GM21515 (cell line): Measurements from ENCODE around the gene ANKRD9.
"Not testable (repeated sequence)": the region's sequence is repeated elsewhere in the genome, so short reads cannot be mapped to it uniquely, and the experiment has no call there.

Experiments
- ATAC-seq: cut with Tn5 transposase; IDR thresholded peaks from one replicate; pipeline ENCODE4 v1.9.1; 2021; ENCODE audit not compliant: unreplicated experiment

The ANKRD9 gene

DNA sequence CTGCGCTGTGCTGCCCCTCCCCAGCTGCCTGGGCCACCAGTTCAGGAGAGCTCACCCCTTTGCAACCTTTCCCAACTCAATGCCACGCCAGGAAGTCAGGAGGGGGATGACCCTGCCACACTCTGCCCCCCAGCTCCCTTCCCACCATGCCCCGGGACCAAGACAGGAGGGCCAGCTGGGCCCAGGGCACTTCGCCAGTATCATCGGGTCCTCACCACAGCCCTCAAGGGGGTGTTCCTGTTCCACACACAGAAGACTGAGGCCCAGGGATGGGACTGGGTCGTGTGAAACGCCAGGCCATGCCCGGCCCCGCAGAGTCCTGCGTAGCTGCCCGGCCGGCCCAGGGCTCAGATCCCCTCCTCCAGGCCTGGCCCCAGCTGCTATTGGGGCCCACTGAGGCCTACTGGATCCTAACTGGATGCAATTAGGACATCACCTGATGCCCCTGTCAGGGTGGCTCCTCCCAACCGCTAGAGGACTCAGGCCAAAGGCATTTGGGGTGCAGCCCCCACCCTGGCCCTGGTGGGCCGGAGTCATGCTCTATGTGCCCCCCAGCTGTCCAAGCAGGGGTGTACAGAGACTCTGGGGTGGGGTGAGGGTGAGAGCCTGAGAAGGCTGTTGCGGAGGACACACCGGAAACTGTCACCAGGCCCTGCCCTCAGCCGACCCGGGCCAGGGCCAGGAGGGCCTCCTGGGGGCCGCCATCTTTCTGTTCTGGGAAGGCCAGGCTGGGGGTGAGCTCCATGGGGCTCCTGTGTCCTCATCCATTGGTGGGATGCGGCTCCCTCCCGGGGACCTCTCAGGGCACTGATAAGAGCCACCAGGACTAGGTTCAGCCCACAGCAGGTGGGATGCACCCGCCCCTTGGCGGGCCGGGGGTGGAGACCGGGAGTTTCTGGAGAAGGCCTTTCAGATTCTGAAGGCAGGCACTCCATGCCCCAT, 29.3 kb upstream of the ANKRD9 start:
- ATAC-seq: no peak

DNA sequence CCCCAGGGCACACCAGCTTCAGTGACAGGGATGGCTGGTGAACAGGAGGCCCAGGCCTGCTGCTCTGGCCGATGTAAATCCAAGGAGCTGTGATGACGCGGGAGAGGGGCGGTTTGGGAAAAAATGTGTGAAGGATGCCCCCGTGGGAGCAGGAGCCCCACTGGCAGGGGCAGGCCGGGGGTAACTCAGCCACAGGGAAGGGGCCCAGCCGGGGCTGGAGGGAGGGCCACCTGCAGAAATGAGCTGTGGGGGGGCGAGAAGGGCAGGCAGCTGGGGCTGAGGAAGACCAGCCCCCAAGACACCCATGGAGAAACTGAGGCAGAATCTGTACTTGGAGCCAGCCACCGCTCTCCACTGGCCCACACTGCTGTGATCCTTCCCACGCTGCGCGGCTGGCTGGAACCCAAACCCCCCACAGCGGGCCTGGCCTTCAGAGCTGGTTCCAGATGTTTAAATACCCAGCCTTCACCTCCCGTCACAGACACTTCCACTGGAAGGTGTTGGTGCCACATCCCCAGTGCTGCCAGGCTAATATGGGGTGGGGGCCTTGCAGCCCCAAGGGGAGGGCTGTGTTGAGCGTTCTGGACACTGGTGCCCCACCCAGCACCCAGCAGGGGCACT, 28.5 kb upstream of the ANKRD9 start:
- ATAC-seq: no peak

DNA sequence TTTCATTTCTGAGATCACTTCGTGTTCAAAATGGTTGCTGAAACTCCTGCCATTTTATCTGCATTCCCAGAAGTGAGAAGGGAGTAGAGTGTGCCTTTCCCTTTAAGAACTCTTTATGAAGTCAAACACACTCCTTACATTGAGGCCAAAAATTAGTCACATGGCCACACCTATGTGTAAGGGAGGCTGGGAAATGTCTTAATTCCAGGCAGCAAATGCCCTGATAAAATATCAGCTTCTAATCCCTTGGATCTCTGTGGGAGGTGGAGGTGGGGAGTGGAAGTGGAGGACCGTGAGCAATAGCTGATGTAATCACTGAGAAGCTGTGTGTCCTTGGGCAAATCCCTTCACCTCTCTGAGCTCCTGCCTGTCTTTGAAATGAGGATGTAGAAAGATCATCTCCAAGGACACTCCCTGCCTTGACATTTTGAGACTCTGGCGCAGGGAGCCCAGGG, 22.7 kb upstream of the ANKRD9 start:
- ATAC-seq: no peak

DNA sequence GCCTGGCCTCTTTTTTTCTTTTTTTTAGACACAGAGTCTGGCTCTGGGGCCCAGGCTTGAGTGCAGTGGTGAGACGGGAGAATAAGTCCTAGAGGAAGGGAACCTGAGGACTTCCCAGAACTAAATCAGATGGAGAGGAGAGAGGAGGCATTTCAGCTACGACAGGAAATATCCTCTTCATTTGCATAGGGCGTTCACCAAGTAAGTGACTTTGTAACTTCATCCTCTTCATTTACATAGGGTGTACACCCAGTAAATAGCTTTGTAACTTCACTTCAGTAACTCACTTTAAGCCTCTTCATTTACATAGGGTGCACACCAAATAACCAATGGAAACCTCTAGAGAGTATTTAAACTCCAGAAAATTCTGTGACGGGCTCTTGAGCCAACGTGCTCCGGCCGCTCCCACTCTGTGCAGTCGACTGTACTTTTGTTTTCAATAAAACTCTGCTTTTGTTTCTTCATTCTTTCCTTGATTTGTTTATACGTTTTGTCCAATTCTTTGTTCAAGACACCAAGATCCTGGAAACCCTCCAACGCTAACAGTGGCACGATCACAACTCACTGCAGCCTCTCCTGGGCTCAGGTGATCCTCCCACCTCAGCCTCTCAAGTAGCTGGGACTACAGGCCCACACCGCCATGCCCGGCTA, 21.4 kb upstream of the ANKRD9 start:
- ATAC-seq: no peak

DNA sequence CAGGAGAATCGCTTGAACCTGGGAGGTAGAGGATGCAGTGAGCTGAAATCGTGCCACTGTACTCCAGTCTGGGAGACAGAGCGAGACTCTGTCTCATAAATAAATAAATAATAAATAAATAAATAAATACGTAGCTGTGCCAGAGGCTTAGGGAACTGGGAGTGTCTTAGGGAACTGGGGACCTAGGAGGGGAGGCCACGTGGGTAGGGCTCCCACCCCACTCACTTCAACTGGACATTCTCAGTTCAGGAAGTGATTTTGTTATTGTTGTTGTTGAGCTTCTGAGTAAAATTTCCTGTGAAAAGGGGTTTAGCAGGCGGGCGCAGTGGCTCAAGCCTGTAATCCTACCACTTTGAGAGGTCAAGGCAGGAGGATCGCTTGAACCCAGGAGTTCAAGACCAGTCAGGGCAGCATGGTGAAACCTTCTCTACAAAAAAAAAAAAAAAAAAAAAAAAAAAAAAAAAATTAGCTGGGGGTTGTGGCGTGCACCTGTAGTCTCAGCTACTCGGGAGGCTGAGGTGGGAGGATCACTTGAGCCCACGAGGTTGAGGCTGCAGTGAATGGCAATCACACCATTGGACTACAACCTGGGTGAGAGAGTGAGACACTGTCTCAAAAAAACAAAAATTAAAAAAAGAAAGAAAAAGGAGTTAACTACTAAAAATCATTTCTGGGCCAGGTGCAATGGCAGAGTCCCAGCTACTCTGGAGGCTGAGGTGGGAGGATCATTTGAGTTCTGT, 19.0 kb upstream of the ANKRD9 start:
- ATAC-seq: no peak

DNA sequence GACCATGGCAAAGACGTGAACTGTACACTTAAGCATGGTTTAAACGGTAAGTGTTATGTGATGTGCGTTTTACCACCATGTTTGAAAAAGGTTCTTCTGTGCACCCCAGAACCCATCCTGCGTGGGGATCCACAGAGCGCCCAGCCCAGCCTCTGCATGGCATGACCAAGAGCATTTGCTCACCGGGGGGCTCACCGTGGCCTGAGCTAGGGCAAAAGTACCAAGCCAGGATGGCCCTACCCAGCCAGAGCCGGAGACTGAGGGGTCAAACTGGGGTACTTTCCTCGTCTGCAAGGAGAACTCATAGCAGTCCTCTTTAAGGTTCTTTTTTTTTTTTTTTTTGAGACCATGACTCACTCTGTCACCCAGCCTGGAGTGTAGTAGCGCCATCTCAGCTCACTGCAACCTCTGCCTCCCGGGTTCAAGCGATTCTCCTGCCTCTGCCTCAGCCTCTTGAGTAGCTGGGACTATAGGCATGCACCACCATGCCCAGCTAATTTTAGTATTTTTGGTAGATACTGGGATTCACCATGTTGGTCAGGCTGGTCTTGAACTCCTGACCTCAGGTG, 16.4 kb upstream of the ANKRD9 start:
- no peak for ATAC-seq

DNA sequence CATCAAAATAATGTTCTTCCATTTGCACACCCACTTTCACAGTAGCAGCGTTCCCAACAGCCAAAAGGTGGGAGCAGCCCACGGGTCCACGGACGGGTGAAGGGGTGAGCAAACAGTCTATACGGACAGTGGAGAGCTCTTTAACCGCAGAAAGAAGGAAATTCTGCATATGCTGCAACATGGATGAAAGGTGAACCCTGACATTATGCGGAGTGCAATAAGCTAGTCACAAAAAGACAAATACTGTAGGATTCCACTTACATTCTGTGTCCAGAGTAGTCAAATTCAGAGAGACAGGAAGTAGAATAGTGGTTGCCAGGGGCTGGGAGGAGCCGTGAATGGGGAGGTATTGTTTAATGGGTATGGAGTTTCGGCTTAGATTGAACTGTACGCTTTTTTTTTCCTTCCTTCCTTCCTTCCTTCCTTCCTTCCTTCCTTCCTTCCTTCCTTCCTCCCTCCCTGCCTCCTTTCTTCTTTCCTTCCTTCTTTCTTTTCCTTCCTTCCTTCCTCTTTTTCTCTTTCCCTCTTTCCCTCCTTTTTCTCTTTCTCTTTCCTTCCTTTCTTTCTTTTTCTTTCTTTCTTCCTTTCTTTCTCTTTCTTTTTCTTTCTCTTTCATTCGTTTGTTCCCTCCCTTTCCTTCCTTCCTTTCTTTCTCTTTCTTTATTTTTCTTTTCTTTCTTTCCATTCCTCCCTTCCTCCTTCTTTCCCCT, 15.8 kb upstream of the ANKRD9 start:
- peak; percentile 6 for ATAC-seq

DNA sequence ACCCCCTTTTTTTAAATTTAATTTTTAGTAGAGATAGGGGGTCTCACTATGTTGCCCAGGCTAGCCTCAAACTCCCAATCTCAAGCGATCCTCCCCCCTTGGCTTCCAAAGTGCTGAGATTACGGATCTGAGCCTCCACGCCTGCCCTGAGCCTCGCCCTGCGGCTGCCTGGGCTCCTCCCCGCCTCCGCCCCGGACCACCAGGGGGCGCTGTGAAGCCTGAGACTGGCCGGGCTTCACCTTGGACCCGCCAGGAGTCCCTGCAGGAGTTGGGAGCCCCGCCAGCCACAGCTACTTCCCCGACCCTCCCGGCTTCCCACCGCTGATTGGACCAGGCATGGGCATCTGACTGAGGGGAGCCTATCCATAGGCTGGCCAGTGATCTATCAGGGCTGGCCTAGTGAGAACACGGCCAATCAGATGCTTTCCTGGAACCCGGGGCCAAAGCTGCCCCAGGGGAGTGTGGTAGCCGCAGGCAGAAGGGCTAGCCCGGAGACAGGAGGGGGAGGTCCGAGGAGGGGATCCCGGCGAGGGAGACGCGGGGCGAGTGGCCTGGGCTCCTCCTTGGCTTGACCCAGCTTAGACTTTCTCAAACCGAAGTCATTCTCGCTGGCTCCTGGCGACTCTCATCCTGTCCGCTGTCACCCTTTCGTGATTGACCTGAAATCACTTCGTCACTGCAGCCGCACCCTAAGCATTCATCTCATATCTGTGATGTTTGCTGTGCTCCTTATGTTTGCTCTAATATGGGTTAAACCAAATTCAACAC, 15.1 kb upstream of the ANKRD9 start:
- ATAC-seq: peak; percentile 98

DNA sequence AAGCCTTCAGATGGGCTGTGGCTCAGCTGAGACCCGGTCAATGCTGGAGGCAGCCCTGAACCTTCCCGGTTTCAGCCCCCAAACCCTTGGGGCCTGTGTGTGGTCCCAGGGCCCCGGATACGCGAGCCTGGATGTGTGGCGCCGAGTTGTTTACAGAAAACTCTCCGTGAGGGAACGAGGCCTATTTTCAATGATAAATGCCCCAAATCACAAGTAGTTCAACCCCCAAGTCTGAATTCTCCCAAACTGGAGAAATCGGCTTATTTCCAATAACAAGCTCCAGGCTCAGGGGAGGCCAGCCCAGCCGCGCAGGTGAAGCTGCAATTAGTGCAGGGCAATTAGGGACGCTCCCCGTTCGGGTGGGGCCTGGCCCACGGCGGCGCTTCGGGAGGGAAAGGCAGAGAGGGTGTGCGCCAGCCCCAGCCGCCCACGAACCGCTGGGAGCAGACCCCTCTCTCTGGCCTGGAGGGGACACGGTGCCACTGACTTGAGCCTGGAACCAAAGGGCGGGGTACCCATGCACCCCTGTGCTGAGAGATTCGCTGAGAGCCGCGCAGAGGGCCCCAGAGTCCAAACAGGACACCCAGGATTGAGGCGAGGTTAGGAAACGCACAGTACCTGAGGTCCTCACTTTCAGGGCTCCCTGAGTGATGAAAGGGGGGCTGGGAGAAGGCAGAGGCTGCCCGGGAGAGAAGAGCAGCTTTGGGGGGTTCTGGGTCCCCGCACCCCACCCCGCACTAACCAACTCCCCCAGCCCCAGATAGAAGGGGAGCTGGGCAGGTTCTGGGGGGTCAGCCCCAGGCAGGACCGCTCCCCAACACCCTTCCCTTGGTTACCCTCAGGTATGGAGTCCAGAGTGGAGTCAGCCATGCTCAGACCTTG, 14.2 kb upstream of the ANKRD9 start:
- ATAC-seq: peak; percentile 7

DNA sequence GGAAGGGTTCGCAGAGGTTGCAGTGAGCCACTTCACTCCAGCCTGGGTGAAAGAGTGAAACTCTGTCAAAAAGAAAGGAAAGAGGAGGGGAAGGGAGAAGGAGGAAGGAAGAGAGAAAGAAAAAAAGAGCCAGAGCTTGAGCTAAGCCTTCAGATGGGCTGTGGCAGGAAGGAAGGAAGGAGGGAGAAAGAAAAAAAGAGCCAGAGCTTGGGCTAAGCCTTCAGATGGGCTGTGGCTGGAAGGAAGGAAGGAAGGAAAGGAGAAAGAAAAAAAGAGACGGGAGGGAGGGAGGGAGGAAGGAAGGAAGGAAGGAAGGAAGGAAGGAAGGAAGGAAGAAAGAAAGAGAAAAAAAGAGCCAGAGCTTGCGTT, 13.6 kb upstream of the ANKRD9 start:
- ATAC-seq: no peak

DNA sequence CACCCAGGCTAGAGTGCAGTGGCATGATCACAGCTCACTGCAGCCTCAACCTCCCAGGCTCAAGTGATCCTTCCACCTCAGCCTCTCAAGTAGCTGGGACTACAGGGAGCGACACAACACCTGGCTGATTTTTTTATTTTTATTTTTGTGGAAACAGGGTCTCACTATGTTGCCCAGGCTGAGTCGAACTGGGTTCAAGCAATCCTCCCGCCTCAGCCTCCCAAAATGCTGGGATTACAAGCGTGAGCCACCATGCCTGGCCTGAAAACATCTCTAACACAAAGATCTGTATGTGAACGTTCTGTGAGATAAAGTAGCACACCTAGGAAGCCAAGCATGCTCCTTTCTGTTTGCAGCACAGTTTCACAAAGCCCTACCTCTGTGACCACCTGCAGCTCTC, 10.1 kb upstream of the ANKRD9 start:
- ATAC-seq: not testable (repeated sequence)

DNA sequence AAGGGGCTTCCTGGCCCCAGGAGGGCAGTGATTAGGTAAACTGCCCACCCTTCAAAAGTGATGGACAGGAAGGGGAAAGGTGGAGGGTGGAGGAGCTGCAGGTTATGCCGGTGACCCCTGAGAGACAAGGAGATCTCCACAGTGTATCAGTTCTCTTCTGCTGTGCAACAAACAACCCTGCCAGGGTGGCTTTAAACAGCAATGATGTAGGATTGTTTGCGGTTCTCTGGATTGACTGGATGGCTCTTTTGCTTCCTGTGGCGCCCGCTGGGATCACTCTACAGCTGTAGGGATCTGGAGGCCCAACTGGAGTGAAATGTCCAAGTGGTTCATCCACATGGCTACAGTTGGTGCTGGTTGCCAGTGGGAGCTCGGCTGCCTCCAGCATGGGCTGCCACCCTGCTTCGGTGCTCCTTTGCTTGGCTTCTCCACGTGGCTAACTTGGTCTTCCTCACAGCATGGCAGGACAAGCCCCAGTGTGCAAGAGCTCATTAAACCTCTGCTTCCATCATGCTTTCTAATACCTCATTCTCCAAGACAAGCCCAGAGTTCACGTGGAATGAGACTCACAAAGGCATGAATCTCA, 8.6 kb upstream of the ANKRD9 start:
- no peak for ATAC-seq

DNA sequence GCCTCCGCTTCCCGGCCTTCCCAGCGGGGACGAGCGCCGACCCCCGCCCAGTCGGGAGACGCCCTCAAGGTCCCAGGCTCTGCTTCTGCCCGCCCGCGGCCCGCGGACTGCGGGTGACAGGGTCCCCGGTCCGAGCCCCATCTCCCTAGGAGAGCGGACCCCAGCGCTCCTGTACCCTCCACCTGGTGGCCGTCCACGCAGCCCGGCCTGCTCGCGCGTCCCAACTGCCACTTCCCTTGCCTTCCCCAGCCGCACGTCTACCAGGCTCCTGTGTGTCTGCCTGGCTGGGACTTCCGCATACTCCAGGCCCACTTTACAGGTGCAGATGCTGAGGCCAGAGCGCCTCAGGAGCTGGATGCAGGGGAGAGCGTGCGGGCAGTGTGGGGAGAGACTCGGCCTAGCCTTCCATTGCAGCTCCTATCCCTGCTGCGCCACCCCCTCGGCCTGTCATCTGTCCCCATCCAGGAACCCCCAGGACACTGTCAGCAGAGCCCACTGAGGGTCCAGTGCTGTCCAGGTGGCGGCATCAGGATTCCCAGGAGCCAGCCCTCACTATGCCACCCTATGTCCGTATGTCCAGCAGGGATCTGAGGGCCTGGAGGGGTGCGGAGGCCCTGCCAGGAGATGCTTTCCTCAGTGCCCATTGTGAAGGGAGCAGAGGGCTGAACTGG, 8.0 kb upstream of the ANKRD9 start:
- no peak for ATAC-seq

DNA sequence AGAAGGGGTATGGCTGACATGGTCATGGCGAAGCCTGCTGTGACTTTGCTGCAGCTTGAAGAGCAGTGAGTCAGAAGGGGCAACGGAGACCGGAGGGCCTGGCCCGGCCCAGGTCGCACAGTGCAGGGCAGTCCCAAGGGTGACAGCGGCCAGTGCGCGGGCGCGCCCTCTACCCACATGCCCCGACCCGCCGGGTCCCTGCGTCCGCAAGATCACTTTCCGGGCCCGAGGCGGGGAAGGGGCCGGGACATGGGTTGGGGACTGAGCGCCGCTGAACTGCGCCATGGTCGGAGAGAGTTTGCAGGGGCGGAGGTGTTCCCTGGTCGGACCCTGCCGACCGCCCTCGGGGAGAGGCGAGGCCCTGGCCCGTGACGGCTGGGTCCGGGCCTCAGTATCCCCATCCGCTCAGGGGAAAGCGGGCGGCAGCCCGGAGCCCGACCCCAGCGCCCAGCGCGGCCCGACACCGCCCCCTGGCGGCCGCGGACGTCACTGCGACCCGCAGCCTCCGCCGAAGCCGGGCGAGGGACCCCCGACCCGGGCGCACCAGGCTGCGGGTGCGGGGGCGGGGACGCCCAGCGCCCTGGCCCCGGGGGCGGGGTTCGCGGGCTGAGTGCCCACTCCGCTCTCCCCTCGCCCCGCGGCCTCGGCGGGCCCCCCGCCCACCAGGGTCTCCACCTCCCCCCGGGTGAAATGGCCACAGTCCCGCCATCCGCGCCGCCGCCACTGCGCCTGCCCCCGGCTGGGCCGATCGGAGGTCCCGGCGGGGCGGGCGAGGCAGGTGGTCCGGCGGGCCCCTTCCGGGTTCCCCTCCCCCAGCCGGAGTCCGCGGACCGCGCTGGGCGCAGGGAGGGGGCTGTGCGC, 7.2 kb upstream of the ANKRD9 start:
- ATAC-seq: peak; percentile 50

DNA sequence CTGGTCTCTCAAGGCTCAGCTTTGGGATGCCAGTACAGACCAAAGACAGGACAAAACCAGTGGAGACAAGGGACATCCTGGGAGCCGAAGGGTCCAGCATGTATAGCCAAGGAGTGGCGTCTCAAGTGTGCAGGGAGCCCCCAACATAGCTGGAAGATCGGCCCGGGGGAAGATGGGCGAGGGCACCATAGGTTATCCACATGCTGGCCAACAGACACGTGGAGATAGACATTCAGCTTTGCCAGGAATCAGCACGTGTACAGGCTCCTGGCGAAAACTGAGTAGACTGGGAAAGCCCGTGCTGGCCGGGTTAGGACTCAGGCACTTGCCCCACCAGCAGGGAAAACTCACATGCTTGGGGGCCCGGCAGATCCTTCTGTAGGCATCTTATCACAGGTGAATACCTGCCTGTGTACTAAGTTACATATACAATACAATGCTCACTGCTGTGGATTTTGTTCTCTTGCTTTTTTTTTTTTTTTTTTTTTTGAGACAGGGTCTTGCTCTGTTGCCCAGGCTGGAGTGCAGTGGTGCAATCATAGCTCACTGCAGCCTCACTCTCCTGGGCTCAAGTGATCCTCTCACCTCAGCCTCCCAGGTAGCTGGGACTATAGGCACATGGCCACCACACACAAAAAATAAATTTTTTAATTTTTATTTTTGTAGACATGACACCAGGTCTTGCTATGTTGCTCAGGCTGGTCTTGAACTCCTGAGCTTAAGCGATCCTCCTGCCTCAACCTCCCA, 5.6 kb upstream of the ANKRD9 start:
- ATAC-seq: no peak
